ENCODE results near the gene ZBTB33. TPM values are rescaled to one million over a fixed set of nuclear protein-coding genes. Genes with fewer than 3 reads are reported as not detected.

The ZBTB33 gene
- 12.8 and 13.6 TPM in 2 replicates for total RNA-seq (2014; rRNA removed; shearing (Covaris generic))

GRCh38 chrX:120250522-120251271 is at the start of gene ZBTB33:
ZBTB33 (plus strand) TSS chrX:120250812; CDS start chrX:120253416, 2,604 bp downstream.
- no peaks in the 10 kb centered on the region; the same call in 1 of the 2 replicates for H3K36me3 ChIP-seq (replicated peaks; ENCODE audit: control insufficient read depth, insufficient read depth, low read length)
- peak within 1 kb of the TSS; percentile 69 for H3K4me3 ChIP-seq (ENCODE audit: insufficient read depth, low read depth, low read length)
- DNase-seq, result peak; percentile 88
- no peaks in the 10 kb centered on the region; the same call in 1 of the 2 replicates for H3K27me3 ChIP-seq (ENCODE audit: control insufficient read depth, insufficient read depth, low read length)

- DNase-seq, result no peak
- H3K27me3 ChIP-seq (ENCODE audit: control insufficient read depth, insufficient read depth, low read length), result no peaks in the 10 kb centered on the region
- no peak overlapping the region for H3K4me3 ChIP-seq (ENCODE audit: insufficient read depth, low read depth, low read length)
- H3K36me3 ChIP-seq (replicated peaks; ENCODE audit: control insufficient read depth, insufficient read depth, low read length), result no peaks in the 10 kb centered on the region
These were observed 49.8 kb upstream of the ZBTB33 start for GRCh38 chrX:120200851-120201250.

- Histone ChIP-seq H3K4me3 (ENCODE audit: insufficient read depth, low read depth, low read length) (no peak overlapping the region), H3K36me3 (replicated peaks; ENCODE audit: control insufficient read depth, insufficient read depth, low read length) (no peaks in the 10 kb centered on the region), H3K27me3 (ENCODE audit: control insufficient read depth, insufficient read depth, low read length) (no peaks in the 10 kb centered on the region)
- no peak for DNase-seq
These were observed 44.5 kb upstream of the ZBTB33 start for GRCh38 chrX:120205816-120206753.

- no peaks in the 10 kb centered on the region for H3K27me3 ChIP-seq (ENCODE audit: control insufficient read depth, insufficient read depth, low read length)
- no peak overlapping the region for H3K4me3 ChIP-seq (ENCODE audit: insufficient read depth, low read depth, low read length)
- H3K36me3 ChIP-seq (replicated peaks; ENCODE audit: control insufficient read depth, insufficient read depth, low read length), result no peaks in the 10 kb centered on the region
- DNase-seq, result no peak
These were observed 43.5 kb upstream of the ZBTB33 start for GRCh38 chrX:120207009-120207605.

- Histone ChIP-seq H3K27me3 (ENCODE audit: control insufficient read depth, insufficient read depth, low read length) (no peaks in the 10 kb centered on the region), H3K36me3 (replicated peaks; ENCODE audit: control insufficient read depth, insufficient read depth, low read length) (no peaks in the 10 kb centered on the region), H3K4me3 (ENCODE audit: insufficient read depth, low read depth, low read length) (no peak overlapping the region)
- DNase-seq, result peak; percentile 73
These were observed 37.0 kb upstream of the ZBTB33 start for GRCh38 chrX:120213438-120214265.

GRCh38 chrX:120223374-120223773 is 27.2 kb upstream of the ZBTB33 start:
- no peaks in the 10 kb centered on the region for H3K36me3 ChIP-seq (replicated peaks; ENCODE audit: control insufficient read depth, insufficient read depth, low read length)
- no peak for DNase-seq
- no peak overlapping the region for H3K4me3 ChIP-seq (ENCODE audit: insufficient read depth, low read depth, low read length)
- H3K27me3 ChIP-seq (ENCODE audit: control insufficient read depth, insufficient read depth, low read length), result no peaks in the 10 kb centered on the region

- no peak for DNase-seq
- Histone ChIP-seq H3K27me3 (ENCODE audit: control insufficient read depth, insufficient read depth, low read length) (no peaks in the 10 kb centered on the region), H3K4me3 (ENCODE audit: insufficient read depth, low read depth, low read length) (no peak overlapping the region), H3K36me3 (replicated peaks; ENCODE audit: control insufficient read depth, insufficient read depth, low read length) (no peaks in the 10 kb centered on the region)
These were observed 26.2 kb upstream of the ZBTB33 start for GRCh38 chrX:120224388-120224787.

- H3K27me3 ChIP-seq (ENCODE audit: control insufficient read depth, insufficient read depth, low read length), result no peaks in the 10 kb centered on the region
- H3K36me3 ChIP-seq (replicated peaks; ENCODE audit: control insufficient read depth, insufficient read depth, low read length), result no peaks in the 10 kb centered on the region
- H3K4me3 ChIP-seq (ENCODE audit: insufficient read depth, low read depth, low read length), result no peak overlapping the region
- DNase-seq, result no peak
These were observed 22.3 kb upstream of the ZBTB33 start for GRCh38 chrX:120228187-120228908.

GRCh38 chrX:120235284-120235683 is 15.3 kb upstream of the ZBTB33 start:
- DNase-seq, result no peak
- Histone ChIP-seq H3K36me3 (replicated peaks; ENCODE audit: control insufficient read depth, insufficient read depth, low read length) (no peaks in the 10 kb centered on the region), H3K27me3 (ENCODE audit: control insufficient read depth, insufficient read depth, low read length) (no peaks in the 10 kb centered on the region)

GRCh38 chrX:120236687-120237479 is 13.7 kb upstream of the ZBTB33 start:
- no peak for DNase-seq
- H3K27me3 ChIP-seq (ENCODE audit: control insufficient read depth, insufficient read depth, low read length), result no peaks in the 10 kb centered on the region
- no peak overlapping the region for H3K4me3 ChIP-seq (ENCODE audit: insufficient read depth, low read depth, low read length)
- H3K36me3 ChIP-seq (replicated peaks; ENCODE audit: control insufficient read depth, insufficient read depth, low read length), result no peaks in the 10 kb centered on the region

More at GRCh38 chrX:120235284-120235683, 15.3 kb upstream of the ZBTB33 start:
- no peak overlapping the region for H3K4me3 ChIP-seq (ENCODE audit: insufficient read depth, low read depth, low read length)

GRCh38 chrX:120238933-120239332 is 11.7 kb upstream of the ZBTB33 start:
- Histone ChIP-seq H3K4me3 (ENCODE audit: insufficient read depth, low read depth, low read length) (no peak overlapping the region), H3K27me3 (ENCODE audit: control insufficient read depth, insufficient read depth, low read length) (no peaks in the 10 kb centered on the region), H3K36me3 (replicated peaks; ENCODE audit: control insufficient read depth, insufficient read depth, low read length) (no peaks in the 10 kb centered on the region)
- DNase-seq, result no peak

GRCh38 chrX:120242813-120243212 is 7.8 kb upstream of the ZBTB33 start:
- DNase-seq, result no peak
- H3K4me3 ChIP-seq (ENCODE audit: insufficient read depth, low read depth, low read length), result no peak overlapping the region

GRCh38 chrX:120244395-120244734 is 6.2 kb upstream of the ZBTB33 start:
- H3K4me3 ChIP-seq (ENCODE audit: insufficient read depth, low read depth, low read length), result peak overlapping the region; percentile 79

More at GRCh38 chrX:120242813-120243212, 7.8 kb upstream of the ZBTB33 start:
- no peaks in the 10 kb centered on the region; the same call in 1 of the 2 replicates for H3K27me3 ChIP-seq (ENCODE audit: control insufficient read depth, insufficient read depth, low read length)
- no peaks in the 10 kb centered on the region for H3K36me3 ChIP-seq (replicated peaks; ENCODE audit: control insufficient read depth, insufficient read depth, low read length)

More at GRCh38 chrX:120244395-120244734, 6.2 kb upstream of the ZBTB33 start:
- no peaks in the 10 kb centered on the region; the same call in 1 of the 2 replicates for H3K27me3 ChIP-seq (ENCODE audit: control insufficient read depth, insufficient read depth, low read length)
- no peaks in the 10 kb centered on the region for H3K36me3 ChIP-seq (replicated peaks; ENCODE audit: control insufficient read depth, insufficient read depth, low read length)
- DNase-seq, result no peak
